ENCODE data around the gene IER5L. TPM values are rescaled to one million over a fixed set of nuclear protein-coding genes. Genes with fewer than 3 reads are reported as not detected.

IER5L gene
- polyA plus RNA-seq, 1 of the 3 experiments (the other 2 are of a cell fraction), result 16.2 TPM

DNA sequence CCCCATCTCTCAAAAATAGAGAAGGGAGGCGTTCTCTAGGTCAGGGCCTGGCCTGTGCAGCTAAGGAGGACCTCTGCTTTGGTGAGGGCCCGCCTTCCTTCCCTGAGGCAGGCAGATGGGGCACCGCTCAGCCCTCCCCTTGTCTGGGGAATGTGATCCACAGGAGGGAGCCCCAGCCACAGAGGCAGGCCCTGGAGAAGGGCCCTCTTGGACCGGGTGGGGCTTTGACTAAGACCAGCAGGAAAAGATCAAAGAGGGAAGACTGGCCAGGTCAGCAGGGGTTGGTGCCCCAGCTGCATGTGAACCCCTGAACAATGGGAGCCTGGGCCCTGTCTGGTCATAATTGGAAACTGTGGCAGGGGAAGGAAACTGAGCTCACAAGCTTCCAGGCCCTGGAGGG lies 45.0 kb downstream of the IER5L start:
- H3K36me3 ChIP-seq (replicated peaks in 1 of 2; ENCODE audit: control insufficient read depth in 1 of 2, insufficient read depth in 2 of 2, low read length in 1 of 2), result peaks cover 19 to 34% of the 10 kb centered on the region in 2 experiments
- no peaks in the 10 kb centered on the region for H3K9me2 ChIP-seq
- peaks cover 4% of the 10 kb centered on the region for H3F3A ChIP-seq (replicated peaks; ENCODE audit: insufficient read depth)
- no peaks in the 10 kb centered on the region for H4K20me1 ChIP-seq (ENCODE audit: insufficient read depth)
- no peak overlapping the region for H2AFZ ChIP-seq (ENCODE audit: low read depth)
- ChIA-PET CTCF (interaction anchor here (0.6 to 16.0 kb wide), 10 partner anchors 8 to 508 kb away, joined by 3 to 211 read pairs (median 7); partner anchors contain the start of genes C9orf50 and NTMT1), POLR2A (no interaction called here)
- H3K9me3 ChIP-seq, result no peaks in the 10 kb centered on the region
- TF ChIP-seq SIN3A (IDR thresholded peaks at IDR 0.05; ENCODE audit: borderline replicate concordance, low read depth, low read length) (no peak), MEF2A (IDR thresholded peaks at IDR 0.05; ENCODE audit: borderline replicate concordance, low read depth) (no peak), IRF3 (IDR thresholded peaks at IDR 0.05; ENCODE audit: low read depth, low read length) (no peak), USF2 (IDR thresholded peaks at IDR 0.05; ENCODE audit: borderline replicate concordance, low read depth, low read length) (no peak), PBX3 (IDR thresholded peaks at IDR 0.05) (no peak), USF1 (IDR thresholded peaks at IDR 0.05; ENCODE audit: borderline replicate concordance, low read depth) (no peak), MXI1 (IDR thresholded peaks at IDR 0.05; ENCODE audit: low read depth, low read length) (no peak), GABPA (IDR thresholded peaks at IDR 0.05; ENCODE audit: low read depth) (no peak), RCOR1 (IDR thresholded peaks at IDR 0.05; ENCODE audit: low read length) (no peak), JUND (IDR thresholded peaks at IDR 0.05) (no peak), EP300 (IDR thresholded peaks at IDR 0.05; ENCODE audit: borderline replicate concordance in 1 of 2, low read depth in 1 of 2, low read length in 1 of 2) (no peak), GATA2 (CRISPR knock-in tag; IDR thresholded peaks at IDR 0.05) (no peak), TCF12 (IDR thresholded peaks at IDR 0.05) (no peak), EZH2phosphoT487 (IDR thresholded peaks at IDR 0.05; ENCODE audit: borderline replicate concordance, low read depth) (no peak), RFX5 (IDR thresholded peaks at IDR 0.05; ENCODE audit: low read length) (no peak), ELF1 (IDR thresholded peaks at IDR 0.05) (no peak), RAD21 (IDR thresholded peaks at IDR 0.05; ENCODE audit: low read length) (no peak)
- TF ChIP-seq, protein P1, sequence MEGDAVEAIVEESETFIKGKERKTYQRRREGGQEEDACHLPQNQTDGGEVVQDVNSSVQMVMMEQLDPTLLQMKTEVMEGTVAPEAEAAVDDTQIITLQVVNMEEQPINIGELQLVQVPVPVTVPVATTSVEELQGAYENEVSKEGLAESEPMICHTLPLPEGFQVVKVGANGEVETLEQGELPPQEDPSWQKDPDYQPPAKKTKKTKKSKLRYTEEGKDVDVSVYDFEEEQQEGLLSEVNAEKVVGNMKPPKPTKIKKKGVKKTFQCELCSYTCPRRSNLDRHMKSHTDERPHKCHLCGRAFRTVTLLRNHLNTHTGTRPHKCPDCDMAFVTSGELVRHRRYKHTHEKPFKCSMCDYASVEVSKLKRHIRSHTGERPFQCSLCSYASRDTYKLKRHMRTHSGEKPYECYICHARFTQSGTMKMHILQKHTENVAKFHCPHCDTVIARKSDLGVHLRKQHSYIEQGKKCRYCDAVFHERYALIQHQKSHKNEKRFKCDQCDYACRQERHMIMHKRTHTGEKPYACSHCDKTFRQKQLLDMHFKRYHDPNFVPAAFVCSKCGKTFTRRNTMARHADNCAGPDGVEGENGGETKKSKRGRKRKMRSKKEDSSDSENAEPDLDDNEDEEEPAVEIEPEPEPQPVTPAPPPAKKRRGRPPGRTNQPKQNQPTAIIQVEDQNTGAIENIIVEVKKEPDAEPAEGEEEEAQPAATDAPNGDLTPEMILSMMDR (IDR thresholded peaks at IDR 0.05), result no peak
- TF ChIP-seq, protein P2, sequence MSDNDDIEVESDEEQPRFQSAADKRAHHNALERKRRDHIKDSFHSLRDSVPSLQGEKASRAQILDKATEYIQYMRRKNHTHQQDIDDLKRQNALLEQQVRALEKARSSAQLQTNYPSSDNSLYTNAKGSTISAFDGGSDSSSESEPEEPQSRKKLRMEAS (IDR thresholded peaks at IDR 0.05; ENCODE audit: low read depth), result no peak
- TF ChIP-seq, protein P3, sequence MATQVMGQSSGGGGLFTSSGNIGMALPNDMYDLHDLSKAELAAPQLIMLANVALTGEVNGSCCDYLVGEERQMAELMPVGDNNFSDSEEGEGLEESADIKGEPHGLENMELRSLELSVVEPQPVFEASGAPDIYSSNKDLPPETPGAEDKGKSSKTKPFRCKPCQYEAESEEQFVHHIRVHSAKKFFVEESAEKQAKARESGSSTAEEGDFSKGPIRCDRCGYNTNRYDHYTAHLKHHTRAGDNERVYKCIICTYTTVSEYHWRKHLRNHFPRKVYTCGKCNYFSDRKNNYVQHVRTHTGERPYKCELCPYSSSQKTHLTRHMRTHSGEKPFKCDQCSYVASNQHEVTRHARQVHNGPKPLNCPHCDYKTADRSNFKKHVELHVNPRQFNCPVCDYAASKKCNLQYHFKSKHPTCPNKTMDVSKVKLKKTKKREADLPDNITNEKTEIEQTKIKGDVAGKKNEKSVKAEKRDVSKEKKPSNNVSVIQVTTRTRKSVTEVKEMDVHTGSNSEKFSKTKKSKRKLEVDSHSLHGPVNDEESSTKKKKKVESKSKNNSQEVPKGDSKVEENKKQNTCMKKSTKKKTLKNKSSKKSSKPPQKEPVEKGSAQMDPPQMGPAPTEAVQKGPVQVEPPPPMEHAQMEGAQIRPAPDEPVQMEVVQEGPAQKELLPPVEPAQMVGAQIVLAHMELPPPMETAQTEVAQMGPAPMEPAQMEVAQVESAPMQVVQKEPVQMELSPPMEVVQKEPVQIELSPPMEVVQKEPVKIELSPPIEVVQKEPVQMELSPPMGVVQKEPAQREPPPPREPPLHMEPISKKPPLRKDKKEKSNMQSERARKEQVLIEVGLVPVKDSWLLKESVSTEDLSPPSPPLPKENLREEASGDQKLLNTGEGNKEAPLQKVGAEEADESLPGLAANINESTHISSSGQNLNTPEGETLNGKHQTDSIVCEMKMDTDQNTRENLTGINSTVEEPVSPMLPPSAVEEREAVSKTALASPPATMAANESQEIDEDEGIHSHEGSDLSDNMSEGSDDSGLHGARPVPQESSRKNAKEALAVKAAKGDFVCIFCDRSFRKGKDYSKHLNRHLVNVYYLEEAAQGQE (IDR thresholded peaks at IDR 0.05; ENCODE audit: low read depth, low read length), result no peak
- no peak overlapping the region for H3K27ac ChIP-seq (ENCODE audit: low read depth in 2 of 2, low read length in 1 of 2)
- no peaks in the 10 kb centered on the region for H3K79me2 ChIP-seq (ENCODE audit: insufficient read depth)
- DNase-seq, result no peak
- 100% methylated on average over 2 of the region's 4 CpGs for WGBS (ENCODE audit: low lambda C conversion rate)
- H3K9ac ChIP-seq, result no peak overlapping the region
- no peak overlapping the region for H3K4me3 ChIP-seq (ENCODE audit: low read depth in 2 of 2, low read length in 1 of 2)
- no peaks in the 10 kb centered on the region for H3K27me3 ChIP-seq (ENCODE audit: insufficient read depth)
- no peak overlapping the region for H3K4me2 ChIP-seq
- peaks cover 0 to under 1% of the 10 kb centered on the region in 2 experiments; a peak in 1 of 4 replicates for H3K4me1 ChIP-seq (ENCODE audit: control insufficient read depth in 1 of 2, insufficient read depth in 2 of 2, low read depth in 1 of 2, low read length in 1 of 2)

Data from SK-N-SH (cell line).